Measurements from ENCODE around the gene ABHD1. TPM values are rescaled to one million over a fixed set of nuclear protein-coding genes. Genes with fewer than 3 reads are reported as not detected.

The ABHD1 gene
- total RNA-seq, 1 donor from 2014 or later: not detected

DNA sequence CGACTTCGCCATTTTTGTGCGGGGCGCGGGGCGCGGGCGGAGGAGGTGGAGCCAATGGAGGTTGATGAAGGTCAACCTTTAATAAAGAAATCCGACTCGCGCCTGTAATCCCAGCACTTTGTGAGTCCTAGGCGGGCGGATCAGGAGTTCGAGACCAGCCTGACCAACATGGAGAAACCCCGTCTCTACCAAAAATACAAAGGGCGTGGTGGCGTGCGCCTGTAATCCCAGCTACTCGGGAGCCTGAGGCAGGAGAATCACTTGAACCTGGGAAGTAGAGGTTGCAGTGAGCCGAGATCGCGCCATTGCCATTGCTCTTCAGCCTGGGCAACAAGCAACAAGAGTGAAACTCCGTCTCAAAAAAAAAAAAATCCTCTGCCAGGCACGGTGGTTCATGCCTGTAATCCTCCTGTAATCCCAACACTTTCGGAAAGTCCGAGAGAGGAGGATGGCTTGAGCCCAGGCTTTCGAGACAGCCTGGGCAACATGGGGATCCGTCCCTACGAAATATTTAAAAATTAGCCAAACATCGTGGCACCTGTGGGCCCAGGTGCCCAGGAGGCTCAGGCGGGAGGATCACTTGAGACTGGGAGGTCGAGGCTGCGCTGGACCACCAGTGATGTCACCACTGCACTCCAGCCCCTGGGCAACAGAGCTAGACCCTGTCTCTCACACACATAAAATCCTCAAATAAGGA is 11.3 kb downstream of the ABHD1 start:
- DNase-seq (ENCODE audit: low spot score): no peak

DNA sequence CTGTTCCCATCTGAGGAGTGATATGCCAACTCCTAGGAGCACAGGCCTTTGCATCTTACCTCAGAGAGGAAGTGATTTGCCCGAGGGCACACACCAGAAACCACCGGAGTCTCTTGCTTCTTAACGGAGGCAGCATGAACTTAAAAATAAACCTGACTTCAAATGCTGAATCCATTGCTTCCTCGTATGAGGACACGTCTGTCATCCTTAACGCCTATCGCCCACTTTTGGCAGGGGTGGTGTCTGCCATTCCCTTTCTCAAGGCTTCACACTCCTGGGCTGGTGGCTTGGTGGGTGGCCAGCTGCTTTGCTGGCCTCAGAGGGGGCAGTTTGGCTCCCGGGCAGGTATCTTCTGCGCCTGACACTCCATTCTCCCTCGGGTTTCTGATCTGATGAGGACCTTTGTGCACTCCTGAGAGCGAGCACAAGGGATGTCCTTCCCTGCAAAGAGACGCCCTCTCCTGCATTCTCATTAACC is 11.9 kb downstream of the ABHD1 start:
- DNase-seq (ENCODE audit: low spot score): no peak

DNA sequence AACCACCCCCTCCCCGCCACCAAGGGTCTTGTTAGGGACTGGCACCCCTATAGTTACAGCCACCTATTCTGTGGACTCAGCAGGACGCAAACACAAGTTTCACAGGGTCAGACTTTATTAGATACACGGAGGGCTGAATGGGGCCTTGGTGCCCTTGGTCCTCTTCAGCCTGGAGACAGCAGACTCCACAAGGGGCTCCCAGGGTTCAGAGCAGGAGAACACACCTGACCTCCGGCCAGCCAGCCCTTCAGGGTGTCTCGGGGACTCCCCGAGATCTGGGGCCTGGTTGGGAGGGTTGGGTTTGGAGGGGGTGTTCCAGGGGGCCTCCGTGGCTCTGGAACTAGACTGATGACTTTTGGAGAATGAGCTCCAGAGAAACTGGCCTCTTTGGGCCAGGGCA is 13.1 kb downstream of the ABHD1 start:
- DNase-seq (ENCODE audit: low spot score): no peak

DNA sequence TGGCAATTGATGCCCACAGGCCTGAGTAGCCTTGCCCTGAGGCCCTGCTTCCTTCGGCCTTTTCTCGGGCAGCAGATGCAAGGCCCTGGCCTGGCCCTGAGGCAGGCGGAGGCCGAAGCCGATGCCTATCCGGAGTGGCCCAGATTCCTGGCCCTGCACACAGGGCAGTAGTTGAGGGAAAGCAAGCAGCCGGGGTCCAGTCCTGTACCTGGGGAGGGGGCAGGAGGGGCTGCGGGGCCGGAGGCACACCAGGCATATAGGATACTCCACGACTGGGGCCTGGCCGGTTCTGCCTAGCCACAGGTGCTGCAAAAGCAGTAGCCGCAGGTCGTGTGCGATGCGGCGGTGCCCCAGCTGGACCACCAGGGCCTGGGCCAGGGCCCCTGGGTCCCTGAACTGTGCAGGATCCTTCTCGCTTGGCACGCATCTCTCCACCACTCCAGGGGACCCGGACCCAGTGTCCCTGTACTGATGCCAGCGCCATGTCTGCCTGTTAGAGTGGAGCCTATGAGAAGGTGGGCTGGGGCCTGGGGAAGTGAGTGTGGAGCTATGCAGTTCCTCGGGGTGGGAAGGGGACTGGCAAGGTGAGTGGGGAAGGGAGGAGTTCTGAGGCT is 13.8 kb downstream of the ABHD1 start:
- DNase-seq (ENCODE audit: low spot score): no peak

DNA sequence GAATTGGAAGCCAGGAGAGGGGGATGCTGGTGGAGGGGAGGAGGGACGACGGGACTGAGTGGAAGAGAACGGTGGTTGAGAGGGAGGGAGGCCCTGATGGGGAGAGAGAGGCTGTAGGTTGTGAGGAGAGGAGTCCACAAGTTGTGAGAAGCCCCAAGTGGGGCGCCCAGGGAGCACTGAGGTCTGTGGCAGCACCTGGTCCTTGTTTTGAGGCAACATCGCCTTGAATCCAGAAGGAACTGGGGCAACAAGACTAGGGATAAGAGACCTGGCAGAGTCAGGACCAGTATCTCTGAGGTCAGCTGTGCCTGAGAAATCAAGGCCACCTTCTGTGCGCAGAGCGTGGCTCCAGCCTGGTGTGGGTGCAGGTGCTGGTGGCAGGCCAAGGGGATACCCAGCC is 14.5 kb downstream of the ABHD1 start:
- no peak for DNase-seq (ENCODE audit: low spot score)

DNA sequence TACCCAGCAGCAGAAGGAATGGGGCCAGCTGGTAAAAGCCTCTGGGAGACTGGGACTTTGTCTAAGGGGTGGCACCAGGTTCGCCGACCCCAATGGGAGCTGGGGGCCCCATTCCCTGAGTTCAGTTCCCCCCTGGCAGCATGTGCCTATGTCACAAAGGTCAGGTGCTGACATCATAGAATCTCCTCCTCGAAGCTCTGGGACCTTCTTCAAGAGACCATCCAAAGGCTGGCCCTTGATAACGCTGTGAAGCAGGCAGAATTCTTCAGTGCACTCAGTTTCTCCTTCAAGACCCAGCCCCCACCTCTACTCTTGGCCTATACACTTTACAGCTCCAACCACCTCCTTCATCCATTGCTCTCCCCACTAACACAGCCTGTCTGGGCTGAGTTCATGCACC is 15.7 kb downstream of the ABHD1 start, which contains the start of gene PRR30:
Gene PRR30 (minus strand): TSS at position 101 of the 400 bp plus-strand sequence. CDS start 1,081 bp downstream, outside the sequence.
- no peak for DNase-seq (ENCODE audit: low spot score)

DNA sequence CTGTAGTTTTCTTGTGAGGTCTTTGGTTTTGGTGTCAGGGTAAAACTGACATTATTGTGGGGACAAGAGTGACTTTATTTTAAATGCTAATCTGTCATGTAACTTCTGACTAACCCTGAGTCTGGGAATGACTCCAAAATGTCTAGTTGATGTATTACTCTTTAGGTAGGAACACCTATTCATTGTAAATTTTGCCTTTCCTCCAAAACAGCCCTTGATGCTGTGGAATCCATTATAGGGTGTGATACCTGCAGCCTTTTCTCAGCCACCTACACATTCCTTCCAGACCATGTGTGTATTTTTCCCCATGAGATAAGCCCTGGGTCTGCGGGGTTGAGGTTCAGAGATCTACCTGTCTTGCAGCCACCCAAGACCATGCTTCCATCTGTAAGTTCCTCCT is 19.7 kb downstream of the ABHD1 start:
- DNase-seq (ENCODE audit: low spot score): no peak

DNA sequence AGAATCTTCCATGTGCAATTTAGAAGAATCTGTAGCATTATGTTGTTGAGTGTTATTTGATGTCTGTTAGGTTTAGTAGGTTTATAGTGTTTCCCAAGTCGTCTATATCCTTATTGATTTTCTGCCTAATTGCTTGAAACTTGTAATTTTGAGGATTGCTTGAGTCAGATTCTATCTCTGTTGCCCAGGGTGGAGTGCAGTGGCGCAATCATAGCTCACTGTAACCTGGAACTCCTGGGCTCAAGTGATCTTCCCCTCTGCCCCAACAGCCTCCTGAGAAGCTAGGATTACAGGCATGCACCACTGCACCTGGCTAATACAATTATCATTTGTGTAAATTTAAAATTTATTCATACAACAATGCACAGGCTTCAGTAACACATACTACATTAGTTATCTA is 22.1 kb downstream of the ABHD1 start:
- no peak for DNase-seq (ENCODE audit: low spot score)

DNA sequence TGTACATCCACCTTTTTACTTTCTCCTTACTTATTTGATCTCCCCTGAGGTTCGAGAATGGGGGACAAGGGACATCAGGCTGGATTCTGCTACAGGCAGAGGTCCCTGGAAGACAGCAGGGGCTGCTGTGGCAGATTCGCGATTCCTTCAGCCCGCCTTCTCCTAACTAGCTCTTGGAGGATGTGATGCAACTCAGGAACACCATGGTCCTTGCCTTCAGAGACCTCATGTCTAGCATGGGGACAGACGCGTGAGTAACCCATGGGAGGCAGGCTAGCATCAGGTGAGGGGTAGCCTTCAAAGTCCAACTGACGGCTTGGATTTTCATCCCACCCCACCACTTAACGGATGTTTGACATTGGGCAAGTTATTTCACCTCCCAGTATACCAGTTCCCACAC is 24.3 kb downstream of the ABHD1 start:
- no peak for DNase-seq (ENCODE audit: low spot score)

DNA sequence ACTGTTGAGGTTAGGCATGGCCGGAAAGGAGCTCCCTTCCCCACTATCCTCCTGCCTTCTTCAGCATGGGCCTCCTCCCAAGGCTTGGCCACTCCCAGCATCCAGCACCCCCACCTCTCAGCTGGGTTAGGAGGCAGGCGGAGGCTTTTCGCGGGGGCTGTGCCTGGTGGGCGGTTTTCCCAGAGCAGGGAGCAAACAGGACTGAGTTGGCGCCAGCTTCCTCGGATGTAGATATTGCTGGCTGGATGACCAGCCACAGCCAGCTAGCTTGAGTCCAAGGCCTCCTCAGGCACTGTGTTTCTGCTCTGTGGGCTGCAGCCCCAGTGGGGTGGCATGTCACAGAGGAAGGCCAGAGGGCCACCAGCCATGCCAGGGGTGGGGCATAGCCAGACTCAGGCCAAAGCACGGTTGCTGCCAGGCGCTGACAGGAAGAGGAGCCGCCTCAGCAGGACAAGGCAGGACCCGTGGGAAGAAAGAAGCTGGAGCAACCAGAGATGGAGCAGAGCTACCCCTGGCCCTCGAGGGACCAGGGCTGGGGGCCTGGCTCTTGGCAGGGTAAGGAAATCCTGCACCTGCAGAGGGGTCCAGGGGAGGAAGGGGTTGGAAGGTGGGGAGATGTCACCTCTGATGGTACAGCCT is 25.3 kb downstream of the ABHD1 start, which contains the start of gene TCF23:
Gene TCF23 (plus strand): TSS at position 204 of the 639 bp plus-strand sequence. CDS start 130 bp downstream, at position 334.
- no peak for DNase-seq (ENCODE audit: low spot score)

DNA sequence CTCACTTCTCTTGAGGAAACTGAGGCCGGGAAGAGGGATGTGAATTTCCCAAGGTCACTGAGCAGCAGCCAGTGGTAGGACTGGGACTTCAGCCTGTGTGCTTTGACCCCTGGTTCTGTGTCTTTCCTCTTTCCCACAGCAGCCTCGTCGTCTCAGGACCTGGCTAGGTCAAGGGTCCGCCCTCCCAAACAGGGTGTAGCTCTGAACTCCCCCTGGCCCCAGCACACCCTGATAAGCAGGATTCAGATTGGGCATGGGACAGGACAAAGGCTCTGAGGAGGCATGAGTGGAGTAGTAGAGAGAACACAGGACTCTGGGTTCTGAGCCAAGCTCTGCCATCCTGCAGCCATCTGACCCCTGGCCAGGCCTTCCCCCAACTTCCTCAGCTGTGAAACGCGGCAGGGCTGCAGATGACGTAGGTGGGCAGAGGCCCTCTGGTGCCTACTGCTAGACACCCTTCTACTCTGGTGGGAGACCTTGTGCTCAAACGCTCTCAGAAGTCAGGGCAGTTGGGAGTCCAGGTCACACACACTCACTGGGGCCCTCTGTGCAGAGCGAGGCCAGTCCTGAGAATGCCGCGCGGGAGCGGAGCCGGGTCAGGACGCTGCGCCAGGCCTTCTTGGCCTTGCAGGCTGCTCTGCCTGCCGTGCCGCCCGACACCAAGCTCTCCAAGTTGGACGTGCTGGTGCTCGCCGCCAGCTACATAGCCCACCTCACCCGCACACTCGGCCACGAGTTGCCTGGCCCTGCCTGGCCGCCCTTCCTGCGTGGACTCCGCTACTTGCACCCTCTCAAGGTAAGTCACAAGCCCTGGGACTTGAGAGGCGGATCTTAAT is 26.2 kb downstream of the ABHD1 start:
- no peak for DNase-seq (ENCODE audit: low spot score)

DNA sequence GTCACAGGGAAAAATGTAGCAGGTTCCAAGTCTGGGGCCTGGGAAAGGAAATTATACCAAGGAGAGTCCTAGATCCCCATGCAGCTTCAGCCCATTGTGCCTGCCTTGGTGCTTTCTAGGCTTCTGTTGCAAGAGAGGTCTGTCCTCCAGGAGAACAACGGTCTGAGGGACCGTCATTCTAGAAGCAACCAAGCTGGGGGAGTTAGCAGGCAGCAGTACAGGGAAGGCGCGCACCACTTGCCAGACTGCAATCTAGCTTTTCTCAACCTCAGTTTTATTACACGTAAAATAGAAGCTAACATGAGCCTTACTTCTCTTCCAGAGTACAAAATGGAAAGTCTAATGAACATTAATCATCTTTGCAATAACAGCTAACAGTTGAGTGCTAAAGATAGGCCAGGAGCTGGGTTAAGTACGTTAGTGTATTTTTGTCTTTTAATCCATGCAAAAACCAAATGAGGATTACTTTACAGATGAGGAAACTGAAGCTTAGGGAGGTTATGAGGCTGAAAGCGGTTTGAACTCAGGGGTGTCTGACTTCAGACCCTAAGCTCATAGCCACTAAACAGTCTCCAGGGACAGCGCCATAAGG is 27.1 kb downstream of the ABHD1 start:
- no peak for DNase-seq (ENCODE audit: low spot score)

DNA sequence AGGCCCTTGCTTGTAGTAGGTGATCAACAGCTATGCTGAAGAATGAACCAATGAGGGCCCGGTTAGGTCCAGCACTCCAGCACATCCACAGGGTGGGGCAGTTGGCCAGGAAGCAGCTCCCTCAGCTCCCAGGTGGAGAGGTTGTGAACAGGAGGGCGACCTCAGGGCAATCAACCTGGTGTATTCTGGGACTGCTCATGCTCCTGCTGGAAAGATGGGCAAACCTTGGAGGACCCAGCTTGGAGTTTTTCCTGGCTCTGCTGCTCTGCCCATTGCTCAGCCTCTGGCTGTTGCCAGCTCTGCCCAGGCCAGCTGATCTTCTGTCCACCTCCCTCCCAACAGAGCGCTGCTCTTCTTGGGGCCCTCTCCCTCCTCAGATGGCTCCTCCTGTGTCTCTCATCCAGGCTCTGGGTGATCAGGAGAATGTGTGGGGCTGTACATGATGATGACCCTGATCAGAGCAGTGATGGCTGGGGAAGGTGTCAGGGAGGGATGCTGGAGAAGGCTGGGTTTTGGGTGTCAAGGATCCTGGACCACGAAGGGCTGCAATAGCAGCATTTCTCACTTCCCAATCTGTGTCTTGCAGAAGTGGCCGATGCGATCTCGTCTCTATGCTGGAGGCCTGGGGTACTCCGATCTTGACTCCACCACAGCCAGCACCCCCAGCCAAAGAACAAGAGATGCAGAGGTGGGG is 28.6 kb downstream of the ABHD1 start:
- DNase-seq (ENCODE audit: low spot score): no peak

DNA sequence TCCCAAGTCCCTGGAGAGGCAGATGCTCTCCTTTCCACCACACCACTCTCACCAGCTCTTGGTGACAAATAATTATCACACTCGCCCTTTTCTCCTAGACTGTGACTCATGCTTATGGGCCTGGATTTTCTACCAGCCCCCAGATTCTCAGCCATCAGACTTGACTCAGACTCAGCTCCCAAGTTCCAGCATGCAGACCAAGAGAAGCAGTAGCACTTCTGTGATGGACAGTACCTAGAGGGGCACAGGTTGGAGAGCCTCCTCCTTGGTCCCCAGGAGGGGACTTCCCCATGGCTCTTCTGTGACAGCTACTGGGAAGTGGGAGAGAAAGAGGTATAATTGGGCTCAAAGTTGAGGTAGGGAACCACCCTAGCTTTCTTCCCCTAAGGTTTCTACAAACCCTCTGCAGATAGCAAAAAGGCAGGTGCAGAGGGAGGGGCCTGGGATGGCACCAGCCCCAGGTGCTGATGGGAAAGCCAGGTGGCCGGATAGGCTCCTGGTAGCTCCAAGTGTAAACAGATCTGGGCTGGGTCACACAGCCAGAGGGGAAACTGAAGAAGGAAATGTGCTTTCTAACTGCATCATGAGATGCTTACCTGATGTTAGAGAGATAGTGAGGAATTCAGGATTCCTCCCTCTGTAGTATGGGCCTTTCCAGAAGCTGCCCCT is 29.3 kb downstream of the ABHD1 start:
- DNase-seq (ENCODE audit: low spot score): no peak

DNA sequence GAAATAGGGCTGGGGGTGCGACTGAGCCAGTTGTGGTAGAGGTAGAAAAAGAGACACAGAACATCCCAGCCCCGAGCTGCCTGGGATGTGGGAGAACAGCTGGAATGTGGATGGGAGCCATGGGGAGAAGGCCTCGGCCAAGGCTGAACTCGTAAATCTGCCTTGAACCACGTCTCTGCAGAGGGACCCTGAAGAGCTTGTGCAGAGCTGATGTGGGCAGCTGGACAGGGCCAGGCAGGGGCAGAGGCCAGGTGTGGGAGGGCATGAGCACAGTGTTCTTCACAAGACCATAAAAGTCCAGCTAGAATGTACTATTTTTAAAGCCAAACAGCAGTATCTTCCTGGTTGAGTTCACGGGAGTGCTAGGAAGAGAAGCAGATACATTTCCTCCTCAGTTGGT is 30.9 kb downstream of the ABHD1 start:
- no peak for DNase-seq (ENCODE audit: low spot score)

DNA sequence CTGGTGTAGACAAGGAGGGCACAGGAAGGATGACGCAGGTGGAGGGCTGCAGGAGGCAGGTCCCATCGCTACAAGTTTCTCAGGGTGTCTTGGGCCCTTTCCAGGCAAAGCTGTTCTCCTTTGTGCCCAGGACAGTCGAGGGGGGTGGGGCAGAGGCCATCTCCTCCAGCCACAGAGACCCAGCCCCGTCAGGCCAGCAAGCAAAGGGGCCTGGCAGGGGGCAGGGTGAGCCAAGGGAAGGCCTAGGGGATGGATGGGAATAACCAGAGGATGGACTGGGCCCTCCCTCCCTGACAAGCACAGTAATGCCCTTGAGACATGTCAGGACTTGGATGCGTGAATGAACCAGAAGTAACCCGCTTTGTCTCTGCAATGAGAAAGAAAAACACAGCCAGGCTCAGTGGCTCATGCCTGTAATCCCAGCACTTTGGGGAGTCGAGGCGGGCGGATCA is 31.5 kb downstream of the ABHD1 start:
- no peak for DNase-seq (ENCODE audit: low spot score)

DNA sequence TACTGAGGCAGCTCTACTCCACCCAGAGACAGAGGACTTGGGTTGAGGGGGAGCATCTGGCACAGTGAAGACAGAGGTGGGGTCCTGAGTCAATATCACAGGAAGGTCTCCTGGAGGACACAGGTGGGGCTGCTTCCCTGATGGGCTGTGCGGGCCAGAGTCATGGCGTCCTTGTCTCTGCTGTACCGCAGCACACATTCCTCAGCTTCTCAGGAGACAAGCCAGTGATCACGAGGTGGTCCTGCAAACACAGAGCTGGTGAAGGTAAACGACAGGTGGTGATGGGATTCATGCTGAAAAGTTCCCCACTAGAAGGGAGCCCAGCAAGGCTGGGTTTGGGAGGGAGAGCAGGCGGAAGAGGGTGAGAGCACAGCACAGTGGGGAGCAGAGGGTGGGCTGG is 34.9 kb downstream of the ABHD1 start:
- DNase-seq (ENCODE audit: low spot score): no peak

DNA sequence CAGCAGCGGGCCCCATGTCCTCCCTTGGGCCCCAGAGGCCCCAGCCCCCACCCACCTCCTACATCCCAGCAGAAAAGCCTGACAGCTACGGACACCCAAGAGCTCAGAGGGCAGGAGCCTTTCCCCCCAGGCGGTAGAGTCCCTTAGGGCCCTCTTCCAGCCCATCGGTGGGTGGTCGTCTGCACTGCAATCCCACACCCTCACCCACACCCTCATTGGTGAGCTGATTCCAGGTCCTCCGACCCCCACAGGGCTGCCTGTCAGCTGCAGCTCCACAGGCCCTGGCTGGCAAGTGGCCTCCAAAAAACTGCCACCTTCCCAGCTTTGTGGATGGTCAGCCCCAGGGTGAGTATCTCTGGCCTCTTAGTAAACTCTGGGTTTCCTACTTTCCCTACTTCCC is 35.7 kb downstream of the ABHD1 start:
- no peak for DNase-seq (ENCODE audit: low spot score)

DNA sequence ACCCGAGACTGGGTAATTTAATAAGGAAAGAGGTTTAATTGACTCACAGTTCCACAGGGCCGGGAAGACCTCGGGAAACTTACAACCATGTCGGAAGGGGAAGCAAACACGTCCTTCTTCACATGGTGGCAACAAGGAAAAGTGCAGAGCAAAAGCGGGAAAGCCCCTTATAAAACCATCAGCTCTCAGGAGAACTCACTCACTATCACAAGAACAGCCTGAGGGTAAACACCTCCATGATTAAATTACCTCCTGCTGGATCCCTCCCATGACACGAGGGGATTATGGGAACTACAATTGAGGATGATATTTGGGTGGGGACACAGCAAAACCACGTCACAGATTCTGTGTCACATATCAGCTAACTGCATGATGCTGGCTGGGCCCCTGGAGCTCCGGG is 36.6 kb downstream of the ABHD1 start:
- DNase-seq (ENCODE audit: low spot score): no peak
